OCI-LY3 (cell line): ENCODE data around the gene ZNF778.

Experiments
- CTCF ChIP-seq: fragments of 200-600, 300-600 bp; sonication (generic); IDR thresholded peaks from 2 replicates; pipeline ENCODE4 v1.5.1; 2014; ENCODE audit warnings: antibody characterized with exemption, low read length, low read depth
- EZH2phosphoT487 ChIP-seq: fragments of 200-600 bp; shearing (Covaris generic); IDR thresholded peaks from 2 replicates; pipeline ENCODE4 v1.6.1; 2018; ENCODE audit warnings: antibody characterized with exemption, mixed run types, low read depth

GRCh38 chr16:89187032-89187769 is 30.3 kb upstream of the ZNF778 start:
- TF ChIP-seq CTCF (no peak), EZH2phosphoT487 (no peak)
